ENCODE data around the gene EHF. TPM values are rescaled to one million over a fixed set of nuclear protein-coding genes. Genes with fewer than 3 reads are reported as not detected.

EHF gene
- total and polyA plus RNA-seq, 12 donors = 0.11 to 6.8 (median 0.76) TPM

- intact Hi-C loops (cut with DNase I) = loop anchor here in 1 of 2 donors (5.0 kb wide), 1 partner anchor 299 kb away; no protein-coding TSS in a partner anchor
- Histone ChIP-seq H3K4me1 (replicated peaks in 1 of 2) (no peaks in the 10 kb centered on the region), H3K9me3 (replicated peaks in 1 of 3) (no peaks in the 10 kb centered on the region), H3K27ac (no peak overlapping the region), H3K27me3 (no peaks in the 10 kb centered on the region), H3K36me3 (replicated peaks in 1 of 2) (no peaks in the 10 kb centered on the region), H3K4me3 (no peak overlapping the region)
- 21 to 38% (median 28%) methylated on average over 1 of the region's 1 CpG for WGBS, 4 donors
- no peak for DNase-seq
- TF ChIP-seq CTCF (IDR thresholded peaks at IDR 0.05) (no peak), POLR2A (IDR thresholded peaks at IDR 0.05) (no peak)
Measured at GRCh38 chr11:34593085-34593484, 27.8 kb upstream of the EHF start.

DNA sequence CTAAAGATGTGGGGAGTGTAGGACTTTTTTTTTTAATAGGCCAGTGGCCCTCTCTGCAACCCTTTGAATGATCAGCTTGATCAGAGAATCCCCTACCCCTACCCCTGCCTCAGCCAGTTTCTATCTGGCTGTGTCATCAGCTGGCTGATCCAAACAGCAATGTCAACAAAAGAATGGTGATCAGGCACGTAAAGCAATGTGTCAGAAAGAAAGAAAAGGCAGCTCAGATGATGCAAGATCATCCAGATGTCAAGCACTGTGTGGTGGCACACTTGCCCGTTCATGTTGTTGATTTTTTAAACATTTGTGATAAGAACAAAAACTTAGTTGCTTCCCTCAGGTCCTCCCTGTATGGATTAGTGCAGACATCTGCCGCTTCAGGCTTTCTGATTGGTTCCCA is 26.3 kb upstream of the EHF start:
- Histone ChIP-seq H3K4me1 (replicated peaks in 1 of 2) (no peaks in the 10 kb centered on the region), H3K36me3 (replicated peaks in 1 of 2) (no peaks in the 10 kb centered on the region), H3K27ac (no peak overlapping the region), H3K4me3 (no peak overlapping the region), H3K9me3 (replicated peaks in 1 of 3) (no peaks in the 10 kb centered on the region), H3K27me3 (no peaks in the 10 kb centered on the region)
- DNase-seq = no peak
- 78 to 93% (median 83%) methylated on average over 3 of the region's 3 CpGs for WGBS, 4 donors
- TF ChIP-seq CTCF (IDR thresholded peaks at IDR 0.05) (no peak), POLR2A (IDR thresholded peaks at IDR 0.05) (no peak)
- intact Hi-C loops (cut with DNase I) = loop anchor here in 1 of 2 donors (5.0 kb wide), 1 partner anchor 298 kb away; no protein-coding TSS in a partner anchor

- Histone ChIP-seq H3K4me3 (no peak overlapping the region), H3K9me3 (replicated peaks in 1 of 3) (no peaks in the 10 kb centered on the region), H3K4me1 (replicated peaks in 1 of 2) (peaks cover 0 to under 1% of the 10 kb centered on the region in 2 donors), H3K27me3 (no peaks in the 10 kb centered on the region), H3K27ac (no peak overlapping the region), H3K36me3 (replicated peaks in 1 of 2) (no peaks in the 10 kb centered on the region)
- TF ChIP-seq POLR2A (IDR thresholded peaks at IDR 0.05) (no peak), CTCF (IDR thresholded peaks at IDR 0.05) (no peak)
- DNase-seq = no peak
- 73 to 97% (median 86%) methylated on average over 2 of the region's 2 CpGs for WGBS, 4 donors
- intact Hi-C loops (cut with DNase I) = no loop called here
Measured at GRCh38 chr11:34595391-34595790, 25.5 kb upstream of the EHF start.

GRCh38 chr11:34595960-34596644 is 24.8 kb upstream of the EHF start:
- Histone ChIP-seq H3K9me3 (replicated peaks in 1 of 3) (no peaks in the 10 kb centered on the region), H3K27ac (no peak overlapping the region), H3K4me3 (no peak overlapping the region), H3K36me3 (replicated peaks in 1 of 2) (no peaks in the 10 kb centered on the region), H3K4me1 (replicated peaks in 1 of 2) (peaks cover 7% of the 10 kb centered on the region in 2 donors), H3K27me3 (no peaks in the 10 kb centered on the region)
- WGBS, 4 donors = 94 to 98% (median 95%) methylated on average over 11 of the region's 11 CpGs
- intact Hi-C loops (cut with DNase I) = no loop called here
- TF ChIP-seq POLR2A (IDR thresholded peaks at IDR 0.05) (no peak), CTCF (IDR thresholded peaks at IDR 0.05) (no peak)
- DNase-seq = no peak
